IPS-15b (cell line): Measurements from ENCODE around the gene LRRFIP1.

Source experiments
- H3K27me3 ChIP-seq: one replicate; pipeline ENCODE4 v1.6.1; 2013; ENCODE audit warnings: low read length; ENCODE audit not compliant: control insufficient read depth, insufficient read depth
- H3K36me3 ChIP-seq: one replicate; pipeline ENCODE4 v1.6.1; 2013; ENCODE audit warnings: low read length; ENCODE audit not compliant: control insufficient read depth, insufficient read depth
- H3K4me1 ChIP-seq: one replicate; pipeline ENCODE4 v1.6.1; 2013; ENCODE audit warnings: mild to moderate bottlenecking, low read length; ENCODE audit not compliant: control insufficient read depth, insufficient read depth
- H3K4me3 ChIP-seq: one replicate; pipeline ENCODE4 v1.5.1; 2013; ENCODE audit warnings: low read depth, low read length
- H3K9ac ChIP-seq: one replicate; pipeline ENCODE4 v1.6.1; 2013; ENCODE audit warnings: low read depth, mild to moderate bottlenecking, low read length
- H3K9me3 ChIP-seq: one replicate; pipeline ENCODE4 v1.6.1; 2013; ENCODE audit warnings: mild to moderate bottlenecking, low read length; ENCODE audit not compliant: control insufficient read depth, insufficient read depth

LRRFIP1 gene

GRCh38 chr2:237629188-237629534, 1.8 kb downstream of the LRRFIP1 start:
- Histone ChIP-seq H3K9ac (no peak overlapping the region), H3K27me3 (peaks cover 35% of the 10 kb centered on the region), H3K9me3 (no peaks in the 10 kb centered on the region), H3K4me1 (peaks cover 7% of the 10 kb centered on the region), H3K36me3 (no peaks in the 10 kb centered on the region), H3K4me3 (no peak overlapping the region)

GRCh38 chr2:237629739-237630138, 2.4 kb downstream of the LRRFIP1 start:
- H3K36me3 ChIP-seq: no peaks in the 10 kb centered on the region
- peaks cover 32% of the 10 kb centered on the region for H3K27me3 ChIP-seq
- no peak overlapping the region for H3K9ac ChIP-seq
- H3K4me3 ChIP-seq: no peak overlapping the region
- peaks cover 7% of the 10 kb centered on the region for H3K4me1 ChIP-seq
- H3K9me3 ChIP-seq: no peaks in the 10 kb centered on the region

- H3K4me3 ChIP-seq: no peak overlapping the region
- H3K9ac ChIP-seq: no peak overlapping the region
- H3K36me3 ChIP-seq: no peaks in the 10 kb centered on the region
- peaks cover 26% of the 10 kb centered on the region for H3K27me3 ChIP-seq
- no peaks in the 10 kb centered on the region for H3K9me3 ChIP-seq
- H3K4me1 ChIP-seq: peaks cover 7% of the 10 kb centered on the region
Measured at GRCh38 chr2:237630216-237631000, 3.0 kb downstream of the LRRFIP1 start.

GRCh38 chr2:237631007-237631785, 3.8 kb downstream of the LRRFIP1 start:
- Histone ChIP-seq H3K36me3 (no peaks in the 10 kb centered on the region), H3K9ac (no peak overlapping the region), H3K27me3 (peaks cover 18% of the 10 kb centered on the region), H3K9me3 (no peaks in the 10 kb centered on the region), H3K4me3 (no peak overlapping the region), H3K4me1 (peaks cover 7% of the 10 kb centered on the region)

GRCh38 chr2:237631801-237632585, 4.6 kb downstream of the LRRFIP1 start:
- Histone ChIP-seq H3K4me1 (peaks cover 7% of the 10 kb centered on the region), H3K9me3 (no peaks in the 10 kb centered on the region), H3K9ac (no peak overlapping the region), H3K4me3 (no peak overlapping the region), H3K27me3 (peaks cover 10% of the 10 kb centered on the region), H3K36me3 (no peaks in the 10 kb centered on the region)

GRCh38 chr2:237633061-237633561, 5.7 kb downstream of the LRRFIP1 start:
- H3K36me3 ChIP-seq: no peaks in the 10 kb centered on the region
- peaks cover 5% of the 10 kb centered on the region for H3K4me1 ChIP-seq
- H3K27me3 ChIP-seq: peaks cover 8% of the 10 kb centered on the region
- no peak overlapping the region for H3K9ac ChIP-seq
- no peaks in the 10 kb centered on the region for H3K9me3 ChIP-seq
- no peak overlapping the region for H3K4me3 ChIP-seq

- no peaks in the 10 kb centered on the region for H3K4me1 ChIP-seq
Measured at GRCh38 chr2:237636578-237636977, 9.2 kb downstream of the LRRFIP1 start.

GRCh38 chr2:237637429-237638135, 10.2 kb downstream of the LRRFIP1 start:
- H3K9me3 ChIP-seq: no peaks in the 10 kb centered on the region
- no peak overlapping the region for H3K9ac ChIP-seq
- no peaks in the 10 kb centered on the region for H3K27me3 ChIP-seq
- H3K4me1 ChIP-seq: no peaks in the 10 kb centered on the region
- no peaks in the 10 kb centered on the region for H3K36me3 ChIP-seq
- no peak overlapping the region for H3K4me3 ChIP-seq

More at GRCh38 chr2:237636578-237636977, 9.2 kb downstream of the LRRFIP1 start:
- no peaks in the 10 kb centered on the region for H3K36me3 ChIP-seq
- no peaks in the 10 kb centered on the region for H3K27me3 ChIP-seq
- H3K9me3 ChIP-seq: no peaks in the 10 kb centered on the region
- no peak overlapping the region for H3K4me3 ChIP-seq
- H3K9ac ChIP-seq: no peak overlapping the region

- Histone ChIP-seq H3K4me3 (no peak overlapping the region), H3K9ac (no peak overlapping the region), H3K27me3 (no peaks in the 10 kb centered on the region), H3K36me3 (no peaks in the 10 kb centered on the region), H3K9me3 (no peaks in the 10 kb centered on the region), H3K4me1 (no peaks in the 10 kb centered on the region)
Measured at GRCh38 chr2:237638176-237638575, 10.8 kb downstream of the LRRFIP1 start.

- Histone ChIP-seq H3K4me1 (no peaks in the 10 kb centered on the region), H3K36me3 (no peaks in the 10 kb centered on the region), H3K27me3 (no peaks in the 10 kb centered on the region), H3K9me3 (no peaks in the 10 kb centered on the region), H3K9ac (no peak overlapping the region), H3K4me3 (no peak overlapping the region)
Measured at GRCh38 chr2:237639052-237639835, 11.9 kb downstream of the LRRFIP1 start.
